T-helper 1 cell (primary cell): ENCODE data around the gene VIPR1.

Source experiments
- DNase-seq, 5 donors: peaks; one replicate each; pipeline ENCODE4 v3.0.0-alpha.2; 2012 to 2020

VIPR1 gene

GRCh38 chr3:42581709-42582473 lies 79.4 kb downstream of the VIPR1 start, which contains the start of gene SEC22C:
Gene SEC22C, minus strand, starts transcription at chr3:42581967. Its CDS starts 12,921 bp downstream, at chr3:42569046.
- DNase-seq, result peak; percentile 91 to 95 (median 95)

GRCh38 chr3:42582474-42583070 lies 80.1 kb downstream of the VIPR1 start:
- no peak for DNase-seq
